ENCODE results near the gene NDRG4.

DNA sequence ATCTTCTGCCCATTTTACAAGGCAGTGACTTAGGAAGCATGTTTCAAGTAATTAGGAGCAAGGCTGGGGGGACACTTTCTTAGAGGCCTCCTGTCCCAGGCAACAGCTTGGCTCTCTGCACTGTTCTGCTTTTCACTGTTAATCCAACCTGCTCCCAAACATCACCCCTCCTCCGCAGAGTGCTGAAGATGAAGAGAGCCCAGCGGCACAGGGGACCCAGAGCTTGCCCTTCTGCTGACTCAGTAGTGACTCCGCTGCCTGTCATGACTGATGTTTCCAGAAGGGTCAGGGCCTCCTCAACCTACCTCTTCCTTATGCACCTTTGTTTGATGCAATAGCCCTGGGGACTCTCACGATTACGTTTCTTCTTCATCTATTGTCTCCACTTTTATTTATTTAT, 38.9 kb upstream of the NDRG4 start:
- TF ChIP-seq, protein P1, sequence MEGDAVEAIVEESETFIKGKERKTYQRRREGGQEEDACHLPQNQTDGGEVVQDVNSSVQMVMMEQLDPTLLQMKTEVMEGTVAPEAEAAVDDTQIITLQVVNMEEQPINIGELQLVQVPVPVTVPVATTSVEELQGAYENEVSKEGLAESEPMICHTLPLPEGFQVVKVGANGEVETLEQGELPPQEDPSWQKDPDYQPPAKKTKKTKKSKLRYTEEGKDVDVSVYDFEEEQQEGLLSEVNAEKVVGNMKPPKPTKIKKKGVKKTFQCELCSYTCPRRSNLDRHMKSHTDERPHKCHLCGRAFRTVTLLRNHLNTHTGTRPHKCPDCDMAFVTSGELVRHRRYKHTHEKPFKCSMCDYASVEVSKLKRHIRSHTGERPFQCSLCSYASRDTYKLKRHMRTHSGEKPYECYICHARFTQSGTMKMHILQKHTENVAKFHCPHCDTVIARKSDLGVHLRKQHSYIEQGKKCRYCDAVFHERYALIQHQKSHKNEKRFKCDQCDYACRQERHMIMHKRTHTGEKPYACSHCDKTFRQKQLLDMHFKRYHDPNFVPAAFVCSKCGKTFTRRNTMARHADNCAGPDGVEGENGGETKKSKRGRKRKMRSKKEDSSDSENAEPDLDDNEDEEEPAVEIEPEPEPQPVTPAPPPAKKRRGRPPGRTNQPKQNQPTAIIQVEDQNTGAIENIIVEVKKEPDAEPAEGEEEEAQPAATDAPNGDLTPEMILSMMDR (IDR thresholded peaks at IDR 0.05): no peak
- no peak for TF ChIP-seq POLR2A (IDR thresholded peaks at IDR 0.05)
- no peak for TF ChIP-seq EP300 (IDR thresholded peaks at IDR 0.05)

All from ovary (tissue), 3 donors.